Astrocyte (in vitro differentiated cells and primary cell): ENCODE data around the gene SSBP2.

Experiments
- CTCF ChIP-seq: IDR thresholded peaks from 2 replicates; pipeline ENCODE4 v1.5.1; 2011; ENCODE audit warnings: low read depth, mild to moderate bottlenecking, inconsistent platforms, low read length, moderate library complexity; ENCODE audit not compliant: insufficient read depth
- EZH2 ChIP-seq: IDR thresholded peaks from 2 replicates; pipeline ENCODE4 v1.6.1; 2012; ENCODE audit warnings: mild to moderate bottlenecking, low read length, inconsistent platforms; ENCODE audit not compliant: insufficient read depth

GRCh38 chr5:81751836-81752643 lies 1.1 kb upstream of the SSBP2 start:
- TF ChIP-seq CTCF (no peak), EZH2 (no peak)
